Activated naive CD8-positive, alpha-beta T cell treated with anti-CD3 and anti-CD28 coated beads, Interleukin-2, amount 50 U/mL, for 16 hours (primary cell): ENCODE results near the gene FBXO30.
A peak's percentile ranks its signal among the peaks of the same experiment; 100 is the strongest.

Experiments
- DNase-seq: peaks from one replicate; pipeline ENCODE4 v3.0.0-alpha.2; 2020; ENCODE audit warnings: low read depth, low spot score

Gene FBXO30, protein sequence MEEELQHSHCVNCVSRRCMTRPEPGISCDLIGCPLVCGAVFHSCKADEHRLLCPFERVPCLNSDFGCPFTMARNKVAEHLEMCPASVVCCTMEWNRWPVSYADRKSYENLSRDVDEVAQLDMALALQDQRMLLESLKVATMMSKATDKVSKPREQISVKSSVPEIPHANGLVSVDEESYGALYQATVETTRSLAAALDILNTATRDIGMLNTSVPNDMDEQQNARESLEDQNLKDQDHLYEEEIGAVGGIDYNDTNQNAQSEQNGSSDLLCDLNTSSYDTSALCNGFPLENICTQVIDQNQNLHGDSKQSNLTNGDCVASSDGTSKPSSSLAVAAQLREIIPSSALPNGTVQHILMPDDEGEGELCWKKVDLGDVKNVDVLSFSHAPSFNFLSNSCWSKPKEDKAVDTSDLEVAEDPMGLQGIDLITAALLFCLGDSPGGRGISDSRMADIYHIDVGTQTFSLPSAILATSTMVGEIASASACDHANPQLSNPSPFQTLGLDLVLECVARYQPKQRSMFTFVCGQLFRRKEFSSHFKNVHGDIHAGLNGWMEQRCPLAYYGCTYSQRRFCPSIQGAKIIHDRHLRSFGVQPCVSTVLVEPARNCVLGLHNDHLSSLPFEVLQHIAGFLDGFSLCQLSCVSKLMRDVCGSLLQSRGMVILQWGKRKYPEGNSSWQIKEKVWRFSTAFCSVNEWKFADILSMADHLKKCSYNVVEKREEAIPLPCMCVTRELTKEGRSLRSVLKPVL

DNA sequence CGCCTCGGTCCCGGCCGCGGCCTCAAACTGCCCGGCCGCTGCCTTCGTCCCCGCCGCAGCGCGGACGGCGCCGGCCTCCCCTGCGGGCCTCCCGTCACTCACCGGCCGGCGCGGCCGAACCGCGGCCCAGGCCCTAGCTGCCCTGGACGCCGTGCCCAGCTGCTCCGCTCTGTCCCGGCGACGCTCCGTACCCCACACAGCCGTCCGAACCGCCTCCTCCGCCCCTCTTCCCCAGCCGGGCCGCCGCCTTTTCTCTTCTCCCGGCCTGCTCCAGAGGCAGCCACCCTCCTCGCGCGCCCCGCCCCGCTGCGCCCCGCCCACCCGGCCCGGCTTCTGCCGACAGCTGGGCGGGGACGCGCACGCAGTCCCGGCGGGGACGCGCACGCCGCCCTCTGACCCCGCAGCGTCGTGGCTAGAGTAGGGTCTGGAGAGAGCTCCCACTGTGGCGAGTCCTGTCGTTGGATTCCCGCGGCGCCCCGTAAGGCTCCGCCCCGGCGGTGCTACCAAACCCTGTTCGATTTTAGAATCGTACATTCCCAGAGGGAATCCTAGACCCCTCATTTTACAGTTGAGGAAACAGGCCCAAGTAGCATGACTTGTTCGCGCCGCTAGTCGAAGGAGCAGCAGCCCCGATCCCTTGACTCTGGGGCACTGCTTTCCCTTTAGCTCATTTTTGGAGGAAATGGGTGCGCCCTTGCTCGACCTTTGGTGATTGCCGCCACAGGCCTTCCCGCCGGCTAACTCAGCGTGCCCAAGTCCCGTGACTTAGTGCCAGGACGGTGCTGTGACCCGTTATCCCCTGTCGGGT, at the start of gene FBXO30:
FBXO30 (minus strand) TSS at position 295 of the 808 bp plus-strand sequence. CDS start 8,390 bp downstream, outside the sequence.
- DNase-seq: peak; percentile 65

DNA sequence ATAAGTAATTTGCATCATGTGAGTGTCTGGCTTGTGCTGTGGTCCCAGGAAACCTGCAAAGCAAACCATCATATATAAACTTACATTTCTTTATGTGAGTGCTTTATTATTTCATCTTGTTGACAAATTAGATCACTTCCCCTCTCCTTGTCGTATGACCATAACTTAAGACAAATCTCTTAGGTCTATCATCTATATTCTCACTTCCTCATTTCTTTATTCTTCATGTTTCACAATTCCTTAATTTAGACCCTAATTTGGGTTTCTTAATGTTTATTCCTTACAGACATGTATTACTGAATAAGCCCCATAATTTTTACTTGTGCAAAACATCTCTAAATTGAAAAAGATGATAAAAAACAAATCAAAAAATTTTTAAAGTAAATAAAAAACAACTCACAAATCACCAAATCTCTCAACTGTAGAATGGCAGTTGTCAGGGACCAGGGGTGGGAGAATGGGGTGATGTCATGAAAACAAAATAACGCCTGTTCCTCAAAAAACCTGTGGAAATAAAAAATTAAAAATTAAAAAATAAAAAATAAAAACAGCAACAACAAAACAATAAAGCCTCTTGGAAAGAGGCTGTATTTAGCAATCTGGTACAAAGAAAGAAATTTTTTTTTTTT, 49.5 kb upstream of the FBXO30 start:
- DNase-seq: no peak

- no peak for DNase-seq
These were observed 48.8 kb upstream of the FBXO30 start for GRCh38 chr6:145863366-145863765.

DNA sequence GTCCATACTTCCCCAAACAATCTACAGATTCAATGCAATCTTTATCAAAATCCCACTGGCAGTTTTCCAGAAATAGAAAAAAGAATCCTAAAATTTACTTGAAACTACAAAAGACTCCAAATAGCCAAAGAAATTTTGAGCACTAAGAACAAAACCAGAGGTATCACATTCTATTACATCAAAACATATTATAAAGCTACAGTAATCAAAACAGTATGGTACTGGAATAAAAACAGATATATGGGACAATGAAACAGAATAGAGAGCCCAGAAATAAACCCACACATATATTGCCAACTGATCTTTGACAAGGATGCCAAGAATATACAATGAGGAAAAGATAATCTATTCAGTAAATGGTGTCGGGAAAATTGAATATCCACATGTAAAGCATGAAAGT, 46.0 kb upstream of the FBXO30 start:
- no peak for DNase-seq

GRCh38 chr6:145850671-145851070, 36.1 kb upstream of the FBXO30 start:
- DNase-seq: no peak

- DNase-seq: no peak
These were observed 33.9 kb upstream of the FBXO30 start for GRCh38 chr6:145848541-145848940.

GRCh38 chr6:145845557-145845956, 31.0 kb upstream of the FBXO30 start:
- no peak for DNase-seq

DNA sequence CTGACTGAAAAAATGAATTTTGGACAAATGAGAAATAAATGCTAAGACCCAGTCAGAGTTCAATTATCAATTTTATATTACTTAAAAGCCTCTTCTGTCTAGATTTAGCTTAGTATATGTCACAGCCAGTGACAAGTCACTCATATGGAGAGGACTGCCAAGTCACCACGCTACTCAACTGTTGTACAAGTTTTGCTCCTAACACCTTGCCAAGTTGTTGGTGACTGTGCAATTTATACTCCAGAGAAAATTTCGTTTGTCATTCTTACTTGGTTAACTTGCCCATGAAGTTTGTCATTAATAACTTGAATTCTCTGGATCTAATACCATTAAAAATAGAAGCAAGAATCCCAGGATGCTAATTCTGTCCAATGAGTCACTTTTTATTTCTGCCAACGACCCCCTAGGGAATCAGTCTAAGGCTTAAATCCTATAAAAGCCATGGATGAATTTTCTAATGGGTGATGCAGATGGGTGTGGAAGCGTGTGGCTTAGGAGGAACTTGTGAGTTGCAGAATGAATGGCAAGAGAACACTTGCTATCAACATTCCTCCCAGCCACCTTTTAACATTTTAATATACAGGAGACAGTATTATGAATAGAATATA, 30.4 kb upstream of the FBXO30 start:
- DNase-seq: no peak

GRCh38 chr6:145842693-145843546, 28.3 kb upstream of the FBXO30 start:
- no peak for DNase-seq

DNA sequence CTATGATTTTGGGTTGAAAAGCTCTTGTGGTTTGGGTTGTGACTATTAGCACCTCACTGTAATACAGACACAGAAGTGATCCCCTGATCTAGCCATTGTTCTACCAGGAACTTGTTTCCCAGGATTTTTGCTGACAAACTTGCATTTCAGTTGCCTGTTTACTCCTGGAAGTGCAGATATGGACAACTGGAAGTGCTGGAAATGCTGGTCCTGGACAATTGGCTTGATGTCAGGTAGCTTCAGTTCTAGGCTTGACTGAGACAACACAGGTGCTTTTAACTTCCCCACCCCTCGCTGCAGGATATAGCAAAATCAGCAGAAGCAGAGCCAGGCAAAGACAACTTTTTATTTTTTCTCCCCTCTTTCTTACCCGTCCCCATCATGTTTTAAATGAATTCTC, 27.1 kb upstream of the FBXO30 start:
- DNase-seq: no peak

- DNase-seq: no peak
These were observed 25.1 kb upstream of the FBXO30 start for GRCh38 chr6:145839653-145840052.

DNA sequence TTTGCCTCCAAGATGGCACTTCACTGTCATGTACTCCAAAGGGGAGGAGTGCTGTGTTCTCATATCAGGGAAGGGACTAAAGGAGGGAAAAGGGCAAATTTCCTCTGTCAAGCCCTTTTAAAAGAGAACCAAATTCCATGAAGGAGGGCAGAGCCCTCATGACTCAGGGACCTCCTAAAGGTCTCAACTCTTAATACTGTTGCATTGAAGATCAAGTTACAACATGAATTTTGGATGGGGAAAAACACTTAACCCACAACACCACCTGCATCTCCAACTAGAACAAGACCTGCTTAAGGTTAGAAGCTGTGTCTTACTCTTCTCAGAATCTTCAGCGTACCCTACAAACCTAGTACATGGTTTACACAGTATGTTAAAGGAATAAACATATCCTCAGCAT, 23.7 kb upstream of the FBXO30 start:
- DNase-seq: no peak

- DNase-seq: no peak
These were observed 22.2 kb upstream of the FBXO30 start for GRCh38 chr6:145836772-145837171.

- DNase-seq: no peak
These were observed 21.6 kb upstream of the FBXO30 start for GRCh38 chr6:145836170-145836569.

GRCh38 chr6:145830612-145831011, 16.0 kb upstream of the FBXO30 start:
- DNase-seq: no peak

- DNase-seq: no peak
These were observed 15.4 kb upstream of the FBXO30 start for GRCh38 chr6:145829950-145830349.

GRCh38 chr6:145829102-145829501, 14.5 kb upstream of the FBXO30 start:
- DNase-seq: no peak

DNA sequence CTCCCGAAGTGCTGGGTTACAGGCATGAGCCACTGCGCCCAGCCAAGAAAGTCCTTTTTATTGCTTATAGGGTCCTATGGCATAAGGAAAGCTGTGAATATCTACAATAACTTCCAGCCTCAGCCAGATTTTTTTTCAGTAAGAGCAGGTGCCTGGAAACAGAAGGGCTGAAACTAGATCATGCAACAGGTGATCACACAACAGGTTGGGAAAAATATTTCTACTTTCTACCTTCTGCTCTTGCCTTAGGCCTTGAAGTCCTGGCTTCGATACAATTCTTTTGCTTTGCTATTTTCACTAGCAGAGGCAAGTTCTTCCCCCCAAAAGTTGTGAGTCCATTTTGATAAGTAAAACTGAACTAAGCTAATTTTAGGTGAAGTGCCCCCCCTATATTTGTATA, 9.7 kb upstream of the FBXO30 start:
- DNase-seq: no peak

GRCh38 chr6:145823328-145823944, 8.8 kb upstream of the FBXO30 start:
- DNase-seq: no peak

- no peak for DNase-seq
These were observed 7.9 kb upstream of the FBXO30 start for GRCh38 chr6:145822456-145822855.
